GM23338 (cell line): ENCODE measurements around the gene PIRT. TPM values are rescaled to one million over a fixed set of nuclear protein-coding genes. Genes with fewer than 3 reads are reported as not detected.
A peak's percentile ranks its signal among the peaks of the same experiment; 100 is the strongest.

Source experiments
- ATAC-seq: fragments of 200-7000 bp; cut with Tn5 transposase; 3 replicates; pipeline ENCODE4 v1.9.1; 2020
- DNase-seq: peaks from one replicate; pipeline ENCODE4 v3.0.0-alpha.2; 2015; ENCODE audit warnings: low spot score
- H2AFZ ChIP-seq: fragments of 200-600 bp; sonication (generic); 2 replicates; pipeline ENCODE4 v1.8.0; 2016; ENCODE audit warnings: antibody characterized with exemption, mild to moderate bottlenecking, moderate library complexity
- H3F3A ChIP-seq: fragments of 200-600 bp; sonication (generic); replicated peaks from 2 replicates; pipeline ENCODE4 v1.8.0; 2017; ENCODE audit warnings: antibody characterized with exemption, mixed run types, low read depth
- H3K27ac ChIP-seq: fragments of 200-600 bp; sonication (generic); 2 replicates; pipeline ENCODE4 v1.6.1; 2016; ENCODE audit warnings: low read depth
- H3K27me3 ChIP-seq: fragments of 200-600 bp; sonication (generic); 2 replicates; pipeline ENCODE4 v1.8.0; 2016; ENCODE audit warnings: mild to moderate bottlenecking, mixed run types, moderate library complexity; ENCODE audit not compliant: insufficient read depth
- H3K36me3 ChIP-seq: fragments of 200-600 bp; sonication (generic); 2 replicates; pipeline ENCODE4 v1.8.0; 2016; ENCODE audit warnings: mild to moderate bottlenecking; ENCODE audit not compliant: insufficient read depth
- H3K4me1 ChIP-seq: fragments of 200-600 bp; sonication (generic); 2 replicates; pipeline ENCODE4 v1.8.0; 2016; ENCODE audit warnings: mild to moderate bottlenecking, moderate library complexity; ENCODE audit not compliant: insufficient read depth
- H3K4me2 ChIP-seq: fragments of 200-600 bp; sonication (generic); 2 replicates; pipeline ENCODE4 v1.7.1; 2017; ENCODE audit warnings: mixed run types
- H3K4me3 ChIP-seq: fragments of 200-600 bp; sonication (generic); 2 replicates; pipeline ENCODE4 v1.6.1; 2016; ENCODE audit warnings: mixed run types
- H3K79me2 ChIP-seq: fragments of 200-600 bp; sonication (generic); replicated peaks from 2 replicates; pipeline ENCODE4 v1.8.0; 2017; ENCODE audit warnings: mild to moderate bottlenecking; ENCODE audit not compliant: insufficient read depth
- H3K9me2 ChIP-seq: fragments of 200-600 bp; sonication (generic); 2 replicates; pipeline ENCODE4 v1.8.0; 2017; ENCODE audit not compliant: insufficient read depth
- H4K20me1 ChIP-seq: fragments of 200-600 bp; sonication (generic); replicated peaks from 2 replicates; pipeline ENCODE4 v1.8.0; 2017; ENCODE audit warnings: mild to moderate bottlenecking; ENCODE audit not compliant: insufficient read depth
- H3K27ac Mint-ChIP-seq: 2 replicates; pipeline ENCODE4 v1.8.0; 2020; ENCODE audit warnings: inconsistent platforms, mild to moderate bottlenecking, moderate library complexity, mixed read lengths
- H3K27me3 Mint-ChIP-seq: 3 replicates; pipeline ENCODE4 v1.8.0; 2022; ENCODE audit warnings: low read depth, mild to moderate bottlenecking, moderate library complexity, mixed read lengths, inconsistent platforms; ENCODE audit not compliant: insufficient read depth, poor library complexity
- H3K36me3 Mint-ChIP-seq: 3 replicates; pipeline ENCODE4 v1.8.0; 2021; ENCODE audit warnings: low read depth, mild to moderate bottlenecking, inconsistent platforms, moderate library complexity, mixed read lengths
- H3K4me1 Mint-ChIP-seq: 3 replicates; pipeline ENCODE4 v1.8.0; 2020; ENCODE audit warnings: mild to moderate bottlenecking, inconsistent platforms, mixed read lengths
- H3K4me3 Mint-ChIP-seq: 3 replicates; pipeline ENCODE4 v1.8.0; 2021; ENCODE audit warnings: moderate library complexity, mild to moderate bottlenecking, inconsistent platforms, mixed read lengths
- H3K9me3 Mint-ChIP-seq: 3 replicates; pipeline ENCODE4 v1.8.0; 2020; ENCODE audit warnings: moderate library complexity, mild to moderate bottlenecking, inconsistent platforms, mixed read lengths
- CREB1 ChIP-seq: fragments of 250-450 bp; sonication (Bioruptor Pico); IDR thresholded peaks from 2 replicates; pipeline ENCODE4 v1.5.0; 2020; ENCODE audit warnings: low read depth, mild to moderate bottlenecking, moderate library complexity
- JUNB ChIP-seq: IDR thresholded peaks from one replicate; pipeline ENCODE4 v1.6.1; 2016; ENCODE audit warnings: antibody characterized with exemption; ENCODE audit not compliant: unreplicated experiment
- NANOG ChIP-seq: IDR thresholded peaks from 2 replicates; pipeline ENCODE4 v1.6.1; 2016; ENCODE audit warnings: antibody characterized with exemption, borderline replicate concordance
- POLR2AphosphoS5 ChIP-seq: IDR thresholded peaks from 2 replicates; pipeline ENCODE4 v1.6.1; 2016; ENCODE audit warnings: antibody characterized with exemption, low read depth
- ZNF331 ChIP-seq: fragments of 250-450 bp; sonication (Bioruptor Pico); IDR thresholded peaks from 2 replicates; pipeline ENCODE4 v1.5.0; 2020; ENCODE audit warnings: low read depth, mild to moderate bottlenecking, moderate library complexity
- polyA plus RNA-seq: library from polyadenylated mRNA; unstranded; fragments of >200 nt; fragmentation: Nextera tagmentation; extraction: Ambion mirVana; gene quantifications from 2 replicates; pipeline ENCODE4 v1.2.1, GENCODE V29; 2016
- total RNA-seq: library from RNA; depleted of rRNA; stranded (reverse); fragments of >200 nt; shearing (Covaris generic); gene quantifications from 2 replicates; pipeline ENCODE4 v1.2.3, GENCODE V29; 2014
- TF ChIP-seq, protein P1 (sequence below): IDR thresholded peaks from one replicate; pipeline ENCODE4 v1.6.1; 2018; ENCODE audit warnings: antibody characterized with exemption; ENCODE audit not compliant: unreplicated experiment
- TF ChIP-seq, protein P2 (sequence below): fragments of 250-450 bp; sonication (Bioruptor Pico); IDR thresholded peaks from 2 replicates; pipeline ENCODE4 v1.5.0; 2020; ENCODE audit warnings: mild to moderate bottlenecking, moderate library complexity

PIRT gene
- total and polyA plus RNA-seq, 2 experiments from 2014 or later = not detected

DNA sequence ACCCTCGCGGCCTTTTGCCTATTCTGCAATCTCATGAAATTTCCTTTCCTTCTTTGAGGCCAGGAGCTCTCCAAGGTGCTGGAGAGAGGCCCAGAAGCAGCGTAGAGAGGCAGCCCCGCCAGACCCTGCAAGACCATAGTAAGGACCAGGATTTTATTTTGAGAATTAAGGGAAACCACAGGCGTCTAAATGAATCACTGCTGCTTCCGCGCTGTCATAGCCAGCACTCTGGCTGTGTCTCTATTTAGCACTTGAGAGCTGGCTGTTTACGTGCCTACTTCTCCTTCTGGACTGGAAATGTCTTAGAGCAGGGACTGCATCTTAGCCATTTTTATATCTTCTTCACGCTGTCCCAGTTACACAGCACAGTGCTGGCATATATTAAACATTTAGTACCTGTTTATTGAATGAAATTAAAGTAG, 37.6 kb upstream of the PIRT start (continued):
- TF ChIP-seq, protein P1, sequence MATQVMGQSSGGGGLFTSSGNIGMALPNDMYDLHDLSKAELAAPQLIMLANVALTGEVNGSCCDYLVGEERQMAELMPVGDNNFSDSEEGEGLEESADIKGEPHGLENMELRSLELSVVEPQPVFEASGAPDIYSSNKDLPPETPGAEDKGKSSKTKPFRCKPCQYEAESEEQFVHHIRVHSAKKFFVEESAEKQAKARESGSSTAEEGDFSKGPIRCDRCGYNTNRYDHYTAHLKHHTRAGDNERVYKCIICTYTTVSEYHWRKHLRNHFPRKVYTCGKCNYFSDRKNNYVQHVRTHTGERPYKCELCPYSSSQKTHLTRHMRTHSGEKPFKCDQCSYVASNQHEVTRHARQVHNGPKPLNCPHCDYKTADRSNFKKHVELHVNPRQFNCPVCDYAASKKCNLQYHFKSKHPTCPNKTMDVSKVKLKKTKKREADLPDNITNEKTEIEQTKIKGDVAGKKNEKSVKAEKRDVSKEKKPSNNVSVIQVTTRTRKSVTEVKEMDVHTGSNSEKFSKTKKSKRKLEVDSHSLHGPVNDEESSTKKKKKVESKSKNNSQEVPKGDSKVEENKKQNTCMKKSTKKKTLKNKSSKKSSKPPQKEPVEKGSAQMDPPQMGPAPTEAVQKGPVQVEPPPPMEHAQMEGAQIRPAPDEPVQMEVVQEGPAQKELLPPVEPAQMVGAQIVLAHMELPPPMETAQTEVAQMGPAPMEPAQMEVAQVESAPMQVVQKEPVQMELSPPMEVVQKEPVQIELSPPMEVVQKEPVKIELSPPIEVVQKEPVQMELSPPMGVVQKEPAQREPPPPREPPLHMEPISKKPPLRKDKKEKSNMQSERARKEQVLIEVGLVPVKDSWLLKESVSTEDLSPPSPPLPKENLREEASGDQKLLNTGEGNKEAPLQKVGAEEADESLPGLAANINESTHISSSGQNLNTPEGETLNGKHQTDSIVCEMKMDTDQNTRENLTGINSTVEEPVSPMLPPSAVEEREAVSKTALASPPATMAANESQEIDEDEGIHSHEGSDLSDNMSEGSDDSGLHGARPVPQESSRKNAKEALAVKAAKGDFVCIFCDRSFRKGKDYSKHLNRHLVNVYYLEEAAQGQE = peak; percentile 74

DNA sequence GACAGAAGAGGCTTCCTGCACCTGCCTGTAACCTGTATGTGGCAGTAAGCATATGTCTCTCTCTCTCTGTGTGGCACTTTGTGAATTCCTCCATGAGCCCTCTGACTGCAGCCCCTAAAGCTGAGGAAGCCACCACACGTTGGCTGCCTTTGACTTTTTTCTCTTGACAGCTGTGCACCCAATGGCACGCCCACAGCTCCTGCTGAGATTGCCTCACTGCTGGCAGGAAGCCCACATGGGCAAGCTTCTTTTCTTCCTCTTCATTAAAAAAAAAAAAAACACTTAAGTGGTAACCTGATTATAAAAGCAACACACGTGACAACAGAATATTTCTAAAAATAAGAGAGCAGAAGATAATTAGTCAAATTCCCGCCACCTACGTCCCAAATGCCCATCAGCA, 34.0 kb upstream of the PIRT start:
- no peak overlapping the region for H3K4me2 ChIP-seq
- no peak overlapping the region for H3K4me3 ChIP-seq
- H3K27me3 ChIP-seq = no peaks in the 10 kb centered on the region
- peaks cover 4% of the 10 kb centered on the region for H3K27me3 Mint-ChIP-seq
- no peaks in the 10 kb centered on the region for H3K9me2 ChIP-seq
- no peaks in the 10 kb centered on the region for H3K36me3 ChIP-seq
- ATAC-seq (no peak), DNase-seq (no peak)
- no peaks in the 10 kb centered on the region for H3K4me1 ChIP-seq
- no peaks in the 10 kb centered on the region for H4K20me1 ChIP-seq
- H3K36me3 Mint-ChIP-seq = peaks cover 9% of the 10 kb centered on the region; the same call in 1 of the 3 replicates
- no peak overlapping the region for H3K27ac ChIP-seq
- no peaks in the 10 kb centered on the region for H3F3A ChIP-seq
- no peaks in the 10 kb centered on the region for H3K4me1 Mint-ChIP-seq
- H3K79me2 ChIP-seq = no peaks in the 10 kb centered on the region
- H2AFZ ChIP-seq = no peak overlapping the region
- H3K9me3 Mint-ChIP-seq = peaks cover 95% of the 10 kb centered on the region
- TF ChIP-seq POLR2AphosphoS5 (no peak), NANOG (no peak), CREB1 (CRISPR knock-in tag) (no peak), JUNB (no peak), ZNF331 (no peak)
- TF ChIP-seq, protein P1 = no peak
- TF ChIP-seq, protein P2, sequence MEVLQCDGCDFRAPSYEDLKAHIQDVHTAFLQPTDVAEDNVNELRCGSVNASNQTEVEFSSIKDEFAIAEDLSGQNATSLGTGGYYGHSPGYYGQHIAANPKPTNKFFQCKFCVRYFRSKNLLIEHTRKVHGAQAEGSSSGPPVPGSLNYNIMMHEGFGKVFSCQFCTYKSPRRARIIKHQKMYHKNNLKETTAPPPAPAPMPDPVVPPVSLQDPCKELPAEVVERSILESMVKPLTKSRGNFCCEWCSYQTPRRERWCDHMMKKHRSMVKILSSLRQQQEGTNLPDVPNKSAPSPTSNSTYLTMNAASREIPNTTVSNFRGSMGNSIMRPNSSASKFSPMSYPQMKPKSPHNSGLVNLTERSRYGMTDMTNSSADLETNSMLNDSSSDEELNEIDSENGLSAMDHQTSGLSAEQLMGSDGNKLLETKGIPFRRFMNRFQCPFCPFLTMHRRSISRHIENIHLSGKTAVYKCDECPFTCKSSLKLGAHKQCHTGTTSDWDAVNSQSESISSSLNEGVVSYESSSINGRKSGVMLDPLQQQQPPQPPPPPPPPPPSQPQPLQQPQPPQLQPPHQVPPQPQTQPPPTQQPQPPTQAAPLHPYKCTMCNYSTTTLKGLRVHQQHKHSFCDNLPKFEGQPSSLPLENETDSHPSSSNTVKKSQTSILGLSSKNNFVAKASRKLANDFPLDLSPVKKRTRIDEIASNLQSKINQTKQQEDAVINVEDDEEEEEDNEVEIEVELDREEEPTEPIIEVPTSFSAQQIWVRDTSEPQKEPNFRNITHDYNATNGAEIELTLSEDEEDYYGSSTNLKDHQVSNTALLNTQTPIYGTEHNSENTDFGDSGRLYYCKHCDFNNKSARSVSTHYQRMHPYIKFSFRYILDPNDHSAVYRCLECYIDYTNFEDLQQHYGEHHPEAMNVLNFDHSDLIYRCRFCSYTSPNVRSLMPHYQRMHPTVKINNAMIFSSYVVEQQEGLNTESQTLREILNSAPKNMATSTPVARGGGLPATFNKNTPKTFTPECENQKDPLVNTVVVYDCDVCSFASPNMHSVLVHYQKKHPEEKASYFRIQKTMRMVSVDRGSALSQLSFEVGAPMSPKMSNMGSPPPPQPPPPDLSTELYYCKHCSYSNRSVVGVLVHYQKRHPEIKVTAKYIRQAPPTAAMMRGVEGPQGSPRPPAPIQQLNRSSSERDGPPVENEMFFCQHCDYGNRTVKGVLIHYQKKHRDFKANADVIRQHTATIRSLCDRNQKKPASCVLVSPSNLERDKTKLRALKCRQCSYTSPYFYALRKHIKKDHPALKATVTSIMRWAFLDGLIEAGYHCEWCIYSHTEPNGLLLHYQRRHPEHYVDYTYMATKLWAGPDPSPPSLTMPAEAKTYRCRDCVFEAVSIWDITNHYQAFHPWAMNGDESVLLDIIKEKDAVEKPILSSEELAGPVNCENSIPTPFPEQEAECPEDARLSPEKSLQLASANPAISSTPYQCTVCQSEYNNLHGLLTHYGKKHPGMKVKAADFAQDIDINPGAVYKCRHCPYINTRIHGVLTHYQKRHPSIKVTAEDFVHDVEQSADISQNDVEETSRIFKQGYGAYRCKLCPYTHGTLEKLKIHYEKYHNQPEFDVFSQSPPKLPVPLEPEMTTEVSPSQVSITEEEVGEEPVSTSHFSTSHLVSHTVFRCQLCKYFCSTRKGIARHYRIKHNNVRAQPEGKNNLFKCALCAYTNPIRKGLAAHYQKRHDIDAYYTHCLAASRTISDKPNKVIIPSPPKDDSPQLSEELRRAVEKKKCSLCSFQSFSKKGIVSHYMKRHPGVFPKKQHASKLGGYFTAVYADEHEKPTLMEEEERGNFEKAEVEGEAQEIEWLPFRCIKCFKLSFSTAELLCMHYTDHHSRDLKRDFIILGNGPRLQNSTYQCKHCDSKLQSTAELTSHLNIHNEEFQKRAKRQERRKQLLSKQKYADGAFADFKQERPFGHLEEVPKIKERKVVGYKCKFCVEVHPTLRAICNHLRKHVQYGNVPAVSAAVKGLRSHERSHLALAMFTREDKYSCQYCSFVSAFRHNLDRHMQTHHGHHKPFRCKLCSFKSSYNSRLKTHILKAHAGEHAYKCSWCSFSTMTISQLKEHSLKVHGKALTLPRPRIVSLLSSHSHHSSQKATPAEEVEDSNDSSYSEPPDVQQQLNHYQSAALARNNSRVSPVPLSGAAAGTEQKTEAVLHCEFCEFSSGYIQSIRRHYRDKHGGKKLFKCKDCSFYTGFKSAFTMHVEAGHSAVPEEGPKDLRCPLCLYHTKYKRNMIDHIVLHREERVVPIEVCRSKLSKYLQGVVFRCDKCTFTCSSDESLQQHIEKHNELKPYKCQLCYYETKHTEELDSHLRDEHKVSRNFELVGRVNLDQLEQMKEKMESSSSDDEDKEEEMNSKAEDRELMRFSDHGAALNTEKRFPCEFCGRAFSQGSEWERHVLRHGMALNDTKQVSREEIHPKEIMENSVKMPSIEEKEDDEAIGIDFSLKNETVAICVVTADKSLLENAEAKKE (CRISPR knock-in tag) = no peak
- H3K27ac Mint-ChIP-seq = no peak overlapping the region
- H3K4me3 Mint-ChIP-seq = no peak overlapping the region
